HepG2 (cell line): ENCODE measurements around the gene C11orf86. TPM values are rescaled to one million over a fixed set of nuclear protein-coding genes. Genes with fewer than 3 reads are reported as not detected.

Experiments used
- ATAC-seq: fragments of 200-7000 bp; cut with Tn5 transposase; 3 replicates; pipeline ENCODE4 v1.9.1; 2020; ENCODE audit warnings: mild to moderate bottlenecking, moderate library complexity
- BruUV-seq: library from RNA; stranded (reverse); fragments of 400-500 nt; replicated peaks from 2 replicates; lab custom pipeline; 2021; lab: Mats Ljungman, UMichigan
- CTCF ChIA-PET: fragments of 300-600 bp; formaldehyde crosslinking; extraction: SDS; loops from one replicate; lab custom pipeline; 2021; ENCODE audit warnings: low total read pairs, inconsistent platforms, low intra/inter-chr PET ratio; lab: Yijun Ruan, JAX
- POLR2A ChIA-PET: fragments of 350-600 bp; sonication (Branson Sonifier 250); formaldehyde crosslinking; loops from one replicate; lab custom pipeline; 2020; ENCODE audit warnings: antibody characterized with exemption, inconsistent platforms; lab: Yijun Ruan, JAX
- DNase-seq: peaks from one replicate; pipeline ENCODE4 v3.0.0-alpha.2; 2015; ENCODE audit warnings: low spot score
- FAIRE-seq: peaks from 3 replicates; lab custom pipeline; 2011; peaks lifted over from hg19 to GRCh38; lab: Jason Lieb, UNC
- H2AFZ ChIP-seq: one replicate; pipeline ENCODE4 v1.6.1; 2011; ENCODE audit warnings: low read length, inconsistent platforms
- H3K27ac ChIP-seq: fragments of 300-600 bp; 3 replicates; pipeline ENCODE4 v1.8.0; 2011; ENCODE audit warnings: mixed run types, mild to moderate bottlenecking, mixed read lengths, low read length, inconsistent platforms; ENCODE audit not compliant: insufficient read depth; ENCODE audit errors: extremely low read length
- H3K27me3 ChIP-seq, 2 experiments: fragments of 200-600 bp in 1 of 2; 2 replicates in 1 of 2; 3 replicates in 1 of 2; pipeline versions ENCODE4 v1.6.0 to v1.8.0; 2011; ENCODE audit warnings: low read length in 2 of 2, mild to moderate bottlenecking in 2 of 2, moderate library complexity in 2 of 2, inconsistent platforms in 1 of 2; ENCODE audit not compliant: insufficient read depth in 2 of 2, control insufficient read depth in 1 of 2
- H3K36me3 ChIP-seq, 2 experiments: fragments of 200-600 bp in 1 of 2; replicated peaks in 1 of 2; 2 replicates in 1 of 2; 3 replicates in 1 of 2; pipeline versions ENCODE4 v1.5.1 to v1.8.0; 2011; ENCODE audit warnings: low read length in 2 of 2, inconsistent platforms in 1 of 2; ENCODE audit not compliant: insufficient read depth in 2 of 2, control insufficient read depth in 1 of 2
- H3K4me1 ChIP-seq: 2 replicates; pipeline ENCODE4 v1.5.1; 2012; ENCODE audit warnings: low read length, inconsistent platforms; ENCODE audit not compliant: insufficient read depth
- H3K4me2 ChIP-seq: 2 replicates; pipeline ENCODE4 v1.6.0; 2011; ENCODE audit warnings: low read depth, low read length, inconsistent platforms
- H3K4me3 ChIP-seq, 3 experiments: fragments of 200-600 bp in 1 of 3; sonication (generic), shearing (Covaris generic) in 1 of 3; replicated peaks in 1 of 3; 2 replicates each; pipeline ENCODE4 v1.5.1; 2011 to 2016; ENCODE audit warnings: low read length in 3 of 3, inconsistent platforms in 2 of 3, low read depth in 2 of 3, mild to moderate bottlenecking in 2 of 3, control low read depth in 1 of 3, mixed read lengths in 1 of 3; ENCODE audit not compliant: insufficient read depth in 1 of 3
- H3K79me2 ChIP-seq: one replicate; pipeline ENCODE4 v1.6.1; 2011; ENCODE audit warnings: low read length, inconsistent platforms; ENCODE audit not compliant: insufficient read depth
- H3K9ac ChIP-seq: 2 replicates; pipeline ENCODE4 v1.6.0; 2011; ENCODE audit warnings: mild to moderate bottlenecking, low read depth, low read length, inconsistent platforms; ENCODE audit not compliant: insufficient read depth
- H3K9me3 ChIP-seq: 2 replicates; pipeline ENCODE4 v1.5.1; 2012; ENCODE audit warnings: mild to moderate bottlenecking, low read length
- H4K20me1 ChIP-seq: 2 replicates; pipeline ENCODE4 v1.6.0; 2011; ENCODE audit warnings: inconsistent platforms, mild to moderate bottlenecking, low read length, moderate library complexity; ENCODE audit not compliant: insufficient read depth
- CREM ChIP-seq, 2 experiments: sonication (generic) in 1 of 2; formaldehyde crosslinking in 1 of 2; IDR thresholded peaks; 2 replicates each; pipeline versions ENCODE4 v1.4.0 to v1.6.1; 2016 to 2020; ENCODE audit warnings: antibody characterized with exemption in 1 of 2, mild to moderate bottlenecking in 1 of 2, missing genetic modification reagents in 1 of 2
- HMG20A ChIP-seq: IDR thresholded peaks from 2 replicates; pipeline ENCODE4 v1.6.1; 2016; ENCODE audit warnings: borderline replicate concordance
- JUND ChIP-seq: sonication (generic); formaldehyde crosslinking; IDR thresholded peaks from 2 replicates; pipeline ENCODE4 v1.8.0; 2022; ENCODE audit warnings: mild to moderate bottlenecking, missing genetic modification reagents
- MZF1 ChIP-seq: sonication (generic); formaldehyde crosslinking; IDR thresholded peaks from 2 replicates; pipeline ENCODE4 v1.8.1; 2023; ENCODE audit warnings: mild to moderate bottlenecking, missing genetic modification reagents, borderline replicate concordance
- NAIF1 ChIP-seq: sonication (generic); formaldehyde crosslinking; IDR thresholded peaks from 2 replicates; pipeline ENCODE4 v1.5.0; 2020; ENCODE audit warnings: mild to moderate bottlenecking, missing genetic modification reagents, borderline replicate concordance
- NFATC3 ChIP-seq: sonication (generic); formaldehyde crosslinking; IDR thresholded peaks from 2 replicates; pipeline ENCODE4 v1.5.1; 2020; ENCODE audit warnings: mild to moderate bottlenecking, missing genetic modification reagents
- PTBP1 ChIP-seq: fragments of 200-400 bp; formaldehyde crosslinking; IDR thresholded peaks from 2 replicates; pipeline ENCODE4 v1.6.1; 2018; ENCODE audit warnings: low read length, low read depth; ENCODE audit not compliant: poor library complexity, severe bottlenecking
- U2AF2 ChIP-seq: fragments of 200-400 bp; formaldehyde crosslinking; IDR thresholded peaks from 2 replicates; pipeline ENCODE4 v1.6.1; 2017; ENCODE audit warnings: low read depth, mild to moderate bottlenecking, low read length
- ZNF616 ChIP-seq: sonication (generic); formaldehyde crosslinking; IDR thresholded peaks from 2 replicates; pipeline ENCODE4 v1.5.0; 2020; ENCODE audit warnings: low read depth, mild to moderate bottlenecking, missing genetic modification reagents
- ZNF672 ChIP-seq: sonication (generic); formaldehyde crosslinking; IDR thresholded peaks from 2 replicates; pipeline ENCODE4 v1.8.1; 2022; ENCODE audit warnings: missing genetic modification reagents
- ZNF790 ChIP-seq: sonication (generic); formaldehyde crosslinking; IDR thresholded peaks from 2 replicates; pipeline ENCODE4 v1.8.0; 2022; ENCODE audit warnings: missing genetic modification reagents, mild to moderate bottlenecking, borderline replicate concordance
- ZSCAN20 ChIP-seq: sonication (generic); formaldehyde crosslinking; IDR thresholded peaks from 2 replicates; pipeline ENCODE4 v1.4.0; 2020; ENCODE audit warnings: missing genetic modification reagents, mild to moderate bottlenecking, borderline replicate concordance
- WGBS: methylation state at CpG from one replicate; pipeline ENCODE4 v1.1.6; 2017; ENCODE audit warnings: low lambda C conversion rate; 5-methylcytosine and 5-hydroxymethylcytosine counted together
- in situ Hi-C: cut with HindIII; loops from 2 replicates; pipeline ENCODE4 v1.10.0; 2017; ENCODE audit warnings: low pct_unique_long_range_greater_than_20kb; ENCODE audit not compliant: extremely low pct_ligation_motif_present
- intact Hi-C: fragments of 100-400 bp; cut with micrococcal nuclease; formaldehyde crosslinking; loops from one replicate; pipeline ENCODE4 v1.10.0; 2022; ENCODE audit not compliant: unreplicated experiment
- polyA plus RNA-seq, 8 experiments: library from polyadenylated mRNA; depleted of rRNA in 3 of 8; stranded (reverse) in 7 of 8; unstranded in 1 of 8; fragments of >200 nt; fragmentation: Illumina TruSeq in 4 of 8; extraction: Trizol in 4 of 8; gene quantifications; 2 replicates each; pipeline versions ENCODE4 v1.2.1 to v1.2.3, GENCODE V29; 2011 to 2016; ENCODE audit warnings: low read depth in 4 of 8, missing spikeins in 1 of 8, mixed read lengths in 1 of 8; ENCODE audit not compliant: insufficient read depth in 1 of 8
- total RNA-seq, 5 experiments: library from RNA; depleted of rRNA; stranded (reverse); fragments of >200 nt; fragmentation: Illumina TruSeq; extraction: Trizol; gene quantifications; 2 replicates each; pipeline ENCODE4 v1.2.3, GENCODE V29; 2016; ENCODE audit warnings: low read depth in 1 of 5

The C11orf86 gene
- total and polyA plus RNA-seq, 2 of the 13 experiments (the other 11 are each of a cell fraction or from before 2014, with no cell fraction given) = 0.11 to 0.18 TPM

DNA sequence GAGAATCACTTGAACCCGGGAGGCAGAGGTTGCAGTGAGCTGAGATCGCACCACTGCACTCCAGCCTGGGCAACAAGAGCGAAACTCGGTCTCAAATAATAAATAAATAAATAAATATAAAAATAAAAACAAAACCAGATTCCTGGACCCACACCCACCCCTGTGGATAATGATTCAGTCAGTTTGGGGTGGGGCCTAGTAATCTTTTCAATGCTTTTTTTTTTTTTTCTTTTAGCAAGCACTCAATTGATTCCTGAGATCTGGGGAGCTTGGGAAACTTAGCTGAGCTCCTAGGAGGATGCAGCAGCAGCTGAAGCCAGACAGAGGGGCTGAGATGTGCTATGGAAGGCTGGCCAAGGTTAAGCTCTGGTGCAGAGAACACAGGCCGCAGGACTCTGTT is 12.3 kb upstream of the C11orf86 start:
- Histone ChIP-seq H4K20me1 (no peaks in the 10 kb centered on the region), H3K4me2 (no peak overlapping the region), H2AFZ (no peak overlapping the region), H3K4me3 (no peak overlapping the region), H3K9ac (no peak overlapping the region), H3K79me2 (no peaks in the 10 kb centered on the region), H3K36me3 (no peaks in the 10 kb centered on the region), H3K4me1 (peaks cover 46% of the 10 kb centered on the region), H3K27me3 (no peaks in the 10 kb centered on the region), H3K27ac (no peak overlapping the region), H3K9me3 (no peaks in the 10 kb centered on the region)
- TF ChIP-seq NFATC3 (CRISPR knock-in tag) (no peak), NAIF1 (no peak), HMG20A (CRISPR knock-in tag) (no peak), ZNF672 (no peak), ZNF616 (CRISPR knock-in tag) (no peak), U2AF2 (no peak), CREM (IDR thresholded peaks at IDR 0.05) (no peak), CREM (CRISPR knock-in tag; IDR thresholded peaks at IDR 0.05) (no peak), PTBP1 (no peak), ZNF790 (no peak), JUND (CRISPR knock-in tag) (no peak), MZF1 (CRISPR knock-in tag) (no peak), ZSCAN20 (no peak)
- no peak for DNase-seq
- ChIA-PET POLR2A (no interaction called here), CTCF (no interaction called here)
- in situ Hi-C loops (no loop called here), intact Hi-C loops (loop anchor here (10.0 kb wide), 1 partner anchor 562 kb away; the partner anchor contains the start of gene CABP2)
- no peak for ATAC-seq
- FAIRE-seq = no peak
- no TSS peak for BruUV-seq
- 86% methylated on average over 5 of the region's 5 CpGs for WGBS
